SJSA1 (cell line): ENCODE results near the gene ABL2. TPM values are rescaled to one million over a fixed set of nuclear protein-coding genes. Genes with fewer than 3 reads are reported as not detected.
"Not testable (repeated sequence)": the region's sequence is repeated elsewhere in the genome, so short reads cannot be mapped to it uniquely, and the experiment has no call there.

Source experiments
- DNase-seq, 2 experiments: peaks; one replicate each; pipeline ENCODE4 v3.0.0-alpha.2; 2015 to 2020; ENCODE audit warnings: low spot score in 2 of 2, low read depth in 1 of 2
- H3K27ac ChIP-seq: fragments of 250-450 bp; sonication (Bioruptor Pico); 2 replicates; pipeline ENCODE4 v1.5.1; 2020; ENCODE audit warnings: mild to moderate bottlenecking, moderate library complexity
- H3K27me3 ChIP-seq: fragments of 250-450 bp; sonication (Bioruptor Pico); replicated peaks from 2 replicates; pipeline ENCODE4 v1.5.1; 2020; ENCODE audit warnings: mild to moderate bottlenecking, moderate library complexity
- H3K36me3 ChIP-seq: fragments of 250-450 bp; sonication (Bioruptor Pico); 2 replicates; pipeline ENCODE4 v1.5.1; 2020; ENCODE audit warnings: mild to moderate bottlenecking
- H3K4me1 ChIP-seq: fragments of 250-450 bp; sonication (Bioruptor Pico); replicated peaks from 2 replicates; pipeline ENCODE4 v1.6.1; 2021; ENCODE audit warnings: mild to moderate bottlenecking
- H3K4me3 ChIP-seq: fragments of 250-450 bp; sonication (Bioruptor Pico); 2 replicates; pipeline ENCODE4 v1.5.1; 2020; ENCODE audit warnings: mild to moderate bottlenecking
- H3K9me3 ChIP-seq: fragments of 250-450 bp; sonication (Bioruptor Pico); replicated peaks from 2 replicates; pipeline ENCODE4 v1.5.1; 2020; ENCODE audit warnings: mild to moderate bottlenecking
- total RNA-seq: library from RNA; depleted of rRNA; stranded (reverse); fragments of >200 nt; shearing (Covaris generic); gene quantifications from 2 replicates; pipeline ENCODE4 v1.2.3, GENCODE V29; 2014

Gene ABL2
- total RNA-seq, 1 experiment from 2014 or later, result 39.9 TPM

- no peaks in the 10 kb centered on the region; the same call in 1 of the 2 replicates for H3K27me3 ChIP-seq
- H3K4me3 ChIP-seq, result no peak overlapping the region
- no peaks in the 10 kb centered on the region; the same call in 1 of the 2 replicates for H3K9me3 ChIP-seq
- no peaks in the 10 kb centered on the region for H3K4me1 ChIP-seq
- no peak for DNase-seq
- no peak overlapping the region for H3K27ac ChIP-seq
- peaks cover 4% of the 10 kb centered on the region for H3K36me3 ChIP-seq
These were observed 77.4 kb downstream of the ABL2 start for GRCh38 chr1:179151908-179152682.

GRCh38 chr1:179146911-179147310 lies 82.6 kb downstream of the ABL2 start:
- Histone ChIP-seq H3K27ac (no peak overlapping the region), H3K36me3 (peaks cover 4% of the 10 kb centered on the region), H3K27me3 (no peaks in the 10 kb centered on the region; the same call in 1 of the 2 replicates), H3K4me1 (peaks cover 15% of the 10 kb centered on the region), H3K4me3 (no peak overlapping the region), H3K9me3 (no peaks in the 10 kb centered on the region; the same call in 1 of the 2 replicates)
- DNase-seq, result no peak

GRCh38 chr1:179146476-179146875 lies 83.0 kb downstream of the ABL2 start:
- DNase-seq, result no peak
- H3K27ac ChIP-seq, result no peak overlapping the region
- peaks cover 15% of the 10 kb centered on the region for H3K4me1 ChIP-seq
- no peaks in the 10 kb centered on the region; the same call in 1 of the 2 replicates for H3K27me3 ChIP-seq
- H3K9me3 ChIP-seq, result no peaks in the 10 kb centered on the region; the same call in 1 of the 2 replicates
- no peak overlapping the region for H3K4me3 ChIP-seq
- peaks cover 4% of the 10 kb centered on the region for H3K36me3 ChIP-seq

GRCh38 chr1:179145521-179145920 lies 84.0 kb downstream of the ABL2 start:
- peaks cover 18% of the 10 kb centered on the region for H3K4me1 ChIP-seq
- H3K4me3 ChIP-seq, result no peak overlapping the region
- no peaks in the 10 kb centered on the region; the same call in 1 of the 2 replicates for H3K9me3 ChIP-seq
- H3K27ac ChIP-seq, result no peak overlapping the region
- H3K36me3 ChIP-seq, result peaks cover 7% of the 10 kb centered on the region
- H3K27me3 ChIP-seq, result no peaks in the 10 kb centered on the region; the same call in 1 of the 2 replicates
- no peak for DNase-seq

GRCh38 chr1:179144626-179145025 lies 84.9 kb downstream of the ABL2 start:
- Histone ChIP-seq H3K4me3 (no peak overlapping the region), H3K36me3 (peaks cover 16% of the 10 kb centered on the region), H3K27me3 (no peaks in the 10 kb centered on the region), H3K9me3 (no peaks in the 10 kb centered on the region; the same call in 1 of the 2 replicates), H3K4me1 (peaks cover 27% of the 10 kb centered on the region), H3K27ac (peak overlapping the region; percentile 99)
- DNase-seq, result no peak

- Histone ChIP-seq H3K4me3 (peak overlapping the region; percentile 45), H3K27ac (peak overlapping the region; percentile 99), H3K9me3 (no peaks in the 10 kb centered on the region), H3K4me1 (peaks cover 36% of the 10 kb centered on the region), H3K27me3 (no peaks in the 10 kb centered on the region), H3K36me3 (peaks cover 26% of the 10 kb centered on the region)
- DNase-seq, result peak in 1 of 2 experiments; percentile 95
These were observed 86.2 kb downstream of the ABL2 start for GRCh38 chr1:179143322-179143721.

GRCh38 chr1:179142889-179143299 lies 86.6 kb downstream of the ABL2 start:
- Histone ChIP-seq H3K27me3 (no peaks in the 10 kb centered on the region), H3K4me3 (peak overlapping the region; percentile 45), H3K9me3 (no peaks in the 10 kb centered on the region), H3K36me3 (peaks cover 30% of the 10 kb centered on the region), H3K27ac (peak overlapping the region; percentile 99), H3K4me1 (peaks cover 36% of the 10 kb centered on the region)
- DNase-seq, result peak; percentile 81 to 97

GRCh38 chr1:179141592-179142251 lies 87.8 kb downstream of the ABL2 start:
- peak in 1 of 2 experiments; percentile 79 for DNase-seq
- H3K27me3 ChIP-seq, result no peaks in the 10 kb centered on the region
- no peaks in the 10 kb centered on the region for H3K9me3 ChIP-seq
- peak overlapping the region; percentile 45 for H3K4me3 ChIP-seq
- peaks cover 42% of the 10 kb centered on the region for H3K36me3 ChIP-seq
- H3K4me1 ChIP-seq, result peaks cover 40% of the 10 kb centered on the region
- peak overlapping the region; percentile 99 for H3K27ac ChIP-seq

GRCh38 chr1:179138755-179139154 lies 90.7 kb downstream of the ABL2 start:
- Histone ChIP-seq H3K36me3 (peaks cover 51% of the 10 kb centered on the region), H3K4me1 (peaks cover 28% of the 10 kb centered on the region)
- not testable (repeated sequence) for DNase-seq, H3K27ac ChIP-seq, H3K4me3 ChIP-seq, H3K9me3 ChIP-seq, H3K27me3 ChIP-seq

- Histone ChIP-seq H3K27ac (no peak overlapping the region), H3K27me3 (no peaks in the 10 kb centered on the region), H3K4me3 (no peak overlapping the region), H3K36me3 (peaks cover 61% of the 10 kb centered on the region), H3K4me1 (peaks cover 25% of the 10 kb centered on the region), H3K9me3 (no peaks in the 10 kb centered on the region)
- DNase-seq, result no peak
These were observed 91.7 kb downstream of the ABL2 start for GRCh38 chr1:179137617-179138255.

- not testable (repeated sequence) for H3K27ac ChIP-seq, H3K9me3 ChIP-seq, H3K27me3 ChIP-seq, DNase-seq, H3K4me3 ChIP-seq
- Histone ChIP-seq H3K36me3 (peaks cover 80% of the 10 kb centered on the region), H3K4me1 (peaks cover 30% of the 10 kb centered on the region)
These were observed 93.8 kb downstream of the ABL2 start for GRCh38 chr1:179135707-179136106.

- H3K4me3 ChIP-seq, DNase-seq, H3K27me3 ChIP-seq, H3K9me3 ChIP-seq, H3K27ac ChIP-seq: not testable (repeated sequence)
- peaks cover 30% of the 10 kb centered on the region for H3K4me1 ChIP-seq
- peaks cover 80% of the 10 kb centered on the region for H3K36me3 ChIP-seq
These were observed 94.3 kb downstream of the ABL2 start for GRCh38 chr1:179135168-179135567.

- Histone ChIP-seq H3K27ac (no peak overlapping the region), H3K4me1 (peaks cover 48% of the 10 kb centered on the region), H3K36me3 (peaks cover 92% of the 10 kb centered on the region), H3K4me3 (no peak overlapping the region), H3K27me3 (no peaks in the 10 kb centered on the region), H3K9me3 (no peaks in the 10 kb centered on the region)
- DNase-seq, result peak in 1 of 2 experiments; percentile 46
These were observed 99.6 kb downstream of the ABL2 start for GRCh38 chr1:179129702-179130473.
